Adrenal gland (tissue), 12 donors: ENCODE results near the gene ANKRD53. TPM values are rescaled to one million over a fixed set of nuclear protein-coding genes. Genes with fewer than 3 reads are reported as not detected.
A peak's percentile ranks its signal among the peaks of the same experiment; 100 is the strongest.

Experiments used
- DNase-seq, 7 donors: peaks; one replicate each; pipeline ENCODE4 v3.0.0-alpha.2; 2019 to 2020
- H3K27ac ChIP-seq, 5 donors: fragments of 200-600 bp; sonication (generic) in 4 of 5; 1 replicate in 3 of 5; 2 replicates in 2 of 5; pipeline versions ENCODE4 v1.5.1 to v1.8.0; 2016 to 2020; ENCODE audit warnings: mild to moderate bottlenecking in 1 of 5
- H3K27me3 ChIP-seq: fragments of 200-600 bp; 2 replicates; pipeline ENCODE4 v1.8.0; 2021
- H3K36me3 ChIP-seq, 2 donors: fragments of 200-600 bp; replicated peaks in 1 of 2; 1 replicate in 1 of 2; 2 replicates in 1 of 2; pipeline versions ENCODE4 v1.5.1 to v1.8.0; 2018 to 2022
- H3K4me1 ChIP-seq, 2 donors: fragments of 200-600 bp; replicated peaks in 1 of 2; 1 replicate in 1 of 2; 2 replicates in 1 of 2; pipeline versions ENCODE4 v1.5.1 to v1.8.0; 2018 to 2021
- H3K4me3 ChIP-seq, 4 donors: fragments of 200-600 bp; sonication (generic) in 3 of 4; one replicate each; pipeline ENCODE4 v1.5.1; 2016 to 2018
- H3K9me3 ChIP-seq, 3 donors: fragments of 200-600 bp; sonication (generic) in 1 of 3; replicated peaks in 1 of 3; 1 replicate in 2 of 3; 2 replicates in 1 of 3; pipeline versions ENCODE4 v1.5.1 to v1.8.0; 2016 to 2021
- CTCF ChIP-seq, 6 experiments: fragments of 450-650 bp in 4 of 6; fragments of 200-600 bp in 2 of 6; sonication (generic) in 1 of 6; IDR thresholded peaks; 1 replicate in 5 of 6; 2 replicates in 1 of 6; pipeline versions ENCODE4 v1.5.1 to v1.8.0; 2016 to 2021; ENCODE audit warnings: antibody characterized with exemption in 6 of 6, mild to moderate bottlenecking in 2 of 6, moderate library complexity in 1 of 6
- POLR2A ChIP-seq, 2 donors: fragments of 450-650 bp; IDR thresholded peaks; one replicate each; pipeline ENCODE4 v1.6.1; 2017; ENCODE audit warnings: antibody characterized with exemption in 2 of 2, mild to moderate bottlenecking in 2 of 2, moderate library complexity in 1 of 2
- WGBS, 4 donors: extraction: QIAGEN DNeasy Blood & Tissue Kit in 2 of 4; methylation state at CpG; one replicate each; pipeline versions ENCODE4 v1.1.5 to v1.1.7; 2013 to 2017; 5-methylcytosine and 5-hydroxymethylcytosine counted together
- intact Hi-C, 2 donors: fragments of 100-400 bp; cut with DNase I; formaldehyde crosslinking; loops; one replicate each; pipeline versions ENCODE4 v1.14.1 to v1.15.0; 2022 to 2023
- polyA plus RNA-seq, 3 donors: library from polyadenylated mRNA; stranded (reverse); fragments of 200-250 nt in 2 of 3; fragments of 350-450 nt in 1 of 3; fragmentation: Illumina TruSeq in 1 of 3; extraction: RNeasy Lipid Tissue Mini Kit (QIAGEN cat#74804) in 1 of 3; gene quantifications; one replicate each; pipeline ENCODE4 v1.2.3, GENCODE V29; 2013 to 2014
- total RNA-seq, 9 donors: library from RNA; depleted of rRNA in 4 of 9; stranded (reverse); fragments of >200 nt in 4 of 9; fragments of 120-200 nt in 1 of 9; fragmentation: NEBNext Ultra II Directional in 1 of 9; extraction: Animal tissue kit (Norgen Biotek cat#: 25700) in 1 of 9; gene quantifications; one replicate each; pipeline versions ENCODE4 v1.1.0 to v1.2.4, GENCODE V29; 2013 to 2023
- donor health status: healthy with polysubstance abuse.
- donor health status: Bipolar disorder and iron deficiency.
- donor health status: DM: yes; HTN: yes; CAD: no.
- donor health status: DM: no; HTN: no; CAD: no.
- donor health status: DM: no; HTN: no; CAD: no.
- donor health status: DM: yes; HTN: yes; CAD: no.

ANKRD53 gene
- total and polyA plus RNA-seq, 12 donors: 0.61 to 5.1 (median 2.1) TPM; not detected in 1

GRCh38 chr2:70979626-70980025 is 1.2 kb downstream of the ANKRD53 start:
- Histone ChIP-seq H3K27me3 (no peaks in the 10 kb centered on the region), H3K36me3 (no peaks in the 10 kb centered on the region), H3K4me3 (no peak overlapping the region), H3K4me1 (peaks cover 10 to 16% of the 10 kb centered on the region in 2 donors), H3K9me3 (no peaks in the 10 kb centered on the region), H3K27ac (peak overlapping the region in 2 of 5 donors; percentile 63 to 77)
- no peak for TF ChIP-seq POLR2A (IDR thresholded peaks at IDR 0.05)
- TF ChIP-seq CTCF (IDR thresholded peaks at IDR 0.05): no peak
- intact Hi-C loops: no loop called here
- WGBS, 4 donors: 94 to 100% (median 96%) methylated on average over 6 to 9 of the region's 9 CpGs
- peak in 2 of 7 donors; percentile 14 to 49 for DNase-seq

GRCh38 chr2:70981421-70981820 is 3.0 kb downstream of the ANKRD53 start:
- peaks cover 10 to 20% of the 10 kb centered on the region in 2 donors for H3K4me1 ChIP-seq
- H3K36me3 ChIP-seq: peaks cover 0 to 4% of the 10 kb centered on the region in 2 donors
- TF ChIP-seq CTCF (IDR thresholded peaks at IDR 0.05) (no peak), POLR2A (IDR thresholded peaks at IDR 0.05) (no peak)
- H3K9me3 ChIP-seq: no peaks in the 10 kb centered on the region
- 80 to 87% (median 84%) methylated on average over 2 of the region's 2 CpGs for WGBS, 4 donors
- peak in 2 of 7 donors; percentile 2 to 25 for DNase-seq
- no peaks in the 10 kb centered on the region for H3K27me3 ChIP-seq
- intact Hi-C loops: no loop called here
- no peak overlapping the region for H3K27ac ChIP-seq
- no peak overlapping the region for H3K4me3 ChIP-seq

- DNase-seq: peak in 4 of 7 donors; percentile 8 to 46 (median 15)
- 93% methylated on average over 10 to 14 of the region's 14 CpGs for WGBS, 4 donors
- Histone ChIP-seq H3K4me1 (peaks cover 10 to 16% of the 10 kb centered on the region in 2 donors), H3K4me3 (no peak overlapping the region), H3K9me3 (no peaks in the 10 kb centered on the region), H3K36me3 (peaks cover 0 to 10% of the 10 kb centered on the region in 2 donors), H3K27me3 (no peaks in the 10 kb centered on the region), H3K27ac (no peak overlapping the region)
- TF ChIP-seq CTCF (IDR thresholded peaks at IDR 0.05) (no peak), POLR2A (IDR thresholded peaks at IDR 0.05) (no peak)
- intact Hi-C loops: no loop called here
Observed at GRCh38 chr2:70981866-70982810, 3.7 kb downstream of the ANKRD53 start.

GRCh38 chr2:70982971-70983370 is 4.5 kb downstream of the ANKRD53 start:
- Histone ChIP-seq H3K4me3 (no peak overlapping the region), H3K9me3 (no peaks in the 10 kb centered on the region), H3K36me3 (peaks cover 0 to 14% of the 10 kb centered on the region in 2 donors), H3K27me3 (no peaks in the 10 kb centered on the region), H3K27ac (no peak overlapping the region), H3K4me1 (peaks cover 5 to 10% of the 10 kb centered on the region in 2 donors)
- 94 to 98% (median 95%) methylated on average over 3 of the region's 3 CpGs for WGBS, 4 donors
- TF ChIP-seq CTCF (IDR thresholded peaks at IDR 0.05) (no peak), POLR2A (IDR thresholded peaks at IDR 0.05) (no peak)
- intact Hi-C loops: no loop called here
- DNase-seq: peak in 3 of 7 donors; percentile 9 to 25 (median 11)
